K562 (cell line): Measurements from ENCODE around the gene SHC1. TPM values are rescaled to one million over a fixed set of nuclear protein-coding genes. Genes with fewer than 3 reads are reported as not detected.
A peak's percentile ranks its signal among the peaks of the same experiment; 100 is the strongest.

Experiments
- ATAC-seq: fragments of 200-7000 bp; cut with Tn5 transposase; 3 replicates; pipeline ENCODE4 v1.9.1; 2020; ENCODE audit warnings: moderate library complexity
- BruUV-seq: library from RNA; stranded (reverse); fragments of 400-500 nt; replicated peaks from 2 replicates; lab custom pipeline; 2021; lab: Mats Ljungman, UMichigan
- CTCF ChIA-PET: fragments of 300-600 bp; formaldehyde crosslinking; extraction: SDS; loops from one replicate; lab custom pipeline; 2021; ENCODE audit warnings: low intra/inter-chr PET ratio; lab: Yijun Ruan, JAX
- POLR2A ChIA-PET: fragments of 300-600, 350-650 bp; sonication (Branson Sonifier 250); formaldehyde crosslinking; extraction: SDS; loops from one replicate; lab custom pipeline; 2021; ENCODE audit warnings: antibody characterized with exemption, inconsistent platforms; lab: Yijun Ruan, JAX
- DNase-seq, 4 experiments: peaks; one replicate each; pipeline versions ENCODE4 v3.0.0 to v3.0.0-alpha.2; 2011 to 2018; ENCODE audit warnings: low spot score in 3 of 4, mixed read lengths in 3 of 4; ENCODE audit errors: extremely low read depth in 1 of 4
- FAIRE-seq: peaks from 2 replicates; lab custom pipeline; 2011; peaks lifted over from hg19 to GRCh38; lab: Jason Lieb, UNC
- H2AFZ ChIP-seq: 2 replicates; pipeline ENCODE4 v1.6.0; 2011; ENCODE audit warnings: low read depth, low read length, control low read depth, inconsistent platforms
- H3K27ac ChIP-seq: fragments of 200-600 bp; 3 replicates; pipeline ENCODE4 v1.8.0; 2011; ENCODE audit warnings: low read depth, mild to moderate bottlenecking, control low read depth, inconsistent platforms, low read length, moderate library complexity, mixed read lengths; ENCODE audit errors: extremely low read depth
- H3K27me3 ChIP-seq, 2 experiments: fragments of 300-600 bp in 1 of 2; 2 replicates in 1 of 2; 3 replicates in 1 of 2; pipeline versions ENCODE4 v1.6.0 to v1.8.0; 2011; ENCODE audit warnings: inconsistent platforms in 2 of 2, low read length in 2 of 2, mild to moderate bottlenecking in 1 of 2, mixed read lengths in 1 of 2, moderate library complexity in 1 of 2; ENCODE audit not compliant: control insufficient read depth in 2 of 2, insufficient read depth in 2 of 2
- H3K36me3 ChIP-seq: fragments of 300-600 bp; 3 replicates; pipeline ENCODE4 v1.8.0; 2011; ENCODE audit warnings: mild to moderate bottlenecking, low read length, inconsistent platforms; ENCODE audit not compliant: control insufficient read depth, insufficient read depth
- H3K4me1 ChIP-seq, 2 experiments: fragments of 200-600 bp in 1 of 2; replicated peaks in 1 of 2; 2 replicates in 1 of 2; 3 replicates in 1 of 2; pipeline versions ENCODE4 v1.5.1 to v1.8.0; 2011; ENCODE audit warnings: inconsistent platforms in 2 of 2, low read length in 2 of 2, mild to moderate bottlenecking in 1 of 2, mixed read lengths in 1 of 2, moderate library complexity in 1 of 2; ENCODE audit not compliant: control insufficient read depth in 2 of 2, insufficient read depth in 2 of 2
- H3K4me2 ChIP-seq: 2 replicates; pipeline ENCODE4 v1.6.1; 2011; ENCODE audit warnings: low read length, control low read depth, inconsistent platforms, mixed read lengths; ENCODE audit not compliant: insufficient read depth
- H3K4me3 ChIP-seq: fragments of 200-600 bp; sonication (generic), shearing (Covaris generic); 2 replicates; pipeline ENCODE4 v1.5.1; 2016; ENCODE audit warnings: control low read depth, inconsistent platforms
- H3K79me2 ChIP-seq: fragments of 200-600 bp; 3 replicates; pipeline ENCODE4 v1.8.0; 2011; ENCODE audit warnings: low read length, inconsistent platforms; ENCODE audit not compliant: control insufficient read depth, insufficient read depth
- H3K9ac ChIP-seq, 2 experiments: 2 replicates each; pipeline versions ENCODE4 v1.6.0 to v1.6.1; 2011; ENCODE audit warnings: low read depth in 2 of 2, low read length in 2 of 2, control low read depth in 1 of 2, inconsistent platforms in 1 of 2, mild to moderate bottlenecking in 1 of 2, mixed read lengths in 1 of 2; ENCODE audit not compliant: insufficient read depth in 1 of 2
- H3K9me1 ChIP-seq: one replicate; pipeline ENCODE4 v1.6.0; 2011; ENCODE audit warnings: inconsistent platforms, mild to moderate bottlenecking, low read length, moderate library complexity; ENCODE audit not compliant: control insufficient read depth, insufficient read depth
- H3K9me3 ChIP-seq: replicated peaks from 2 replicates; pipeline ENCODE4 v1.5.1; 2011; ENCODE audit warnings: low read depth, low read length, inconsistent platforms; ENCODE audit not compliant: control insufficient read depth, insufficient read depth
- H4K20me1 ChIP-seq: replicated peaks from 2 replicates; pipeline ENCODE4 v1.6.1; 2011; ENCODE audit warnings: low read length, inconsistent platforms, mixed read lengths; ENCODE audit not compliant: control insufficient read depth, insufficient read depth
- ATF3 ChIP-seq, 2 experiments: fragments of 450-650 bp in 1 of 2; sonication (generic) in 1 of 2; formaldehyde crosslinking in 1 of 2; IDR thresholded peaks in 1 of 2; conservative IDR thresholded peaks in 1 of 2; 2 replicates each; pipeline versions ENCODE4 v1.6.1 to v1.8.1; 2016 to 2023; ENCODE audit warnings: mild to moderate bottlenecking in 2 of 2, moderate library complexity in 2 of 2, inconsistent platforms in 1 of 2, missing genetic modification reagents in 1 of 2
- ATF6 ChIP-seq: sonication (generic); formaldehyde crosslinking; IDR thresholded peaks from 2 replicates; pipeline ENCODE4 v1.4.0; 2020; ENCODE audit warnings: mild to moderate bottlenecking, missing genetic modification reagents
- C11orf30 ChIP-seq: fragments of 450-650 bp; IDR thresholded peaks from 2 replicates; pipeline ENCODE4 v1.6.1; 2016; ENCODE audit warnings: low read depth, mild to moderate bottlenecking
- CAMTA2 ChIP-seq: fragments of 250-450 bp; sonication (Bioruptor Pico); conservative IDR thresholded peaks from 2 replicates; pipeline ENCODE4 v1.5.1; 2022
- NFIX ChIP-seq: fragments of 250-450 bp; sonication (Bioruptor Pico); IDR thresholded peaks from 2 replicates; pipeline ENCODE4 v1.4.0; 2020; ENCODE audit warnings: low read depth, mild to moderate bottlenecking, moderate library complexity
- POLR2AphosphoS5 ChIP-seq: IDR thresholded peaks from 2 replicates; pipeline ENCODE4 v1.6.1; 2011; ENCODE audit warnings: mild to moderate bottlenecking, low read depth, low read length, moderate library complexity; ENCODE audit not compliant: control insufficient read depth, insufficient read depth
- POLR2G ChIP-seq: fragments of 200-400 bp; formaldehyde crosslinking; IDR thresholded peaks from 2 replicates; pipeline ENCODE4 v1.6.1; 2017; ENCODE audit warnings: low read depth, mild to moderate bottlenecking, antibody characterized with exemption, low read length, moderate library complexity
- RB1 ChIP-seq: fragments of 450-650 bp; IDR thresholded peaks from 2 replicates; pipeline ENCODE4 v1.6.1; 2017; ENCODE audit warnings: low read depth, mild to moderate bottlenecking
- TAL1 ChIP-seq: fragments of 450-650 bp; IDR thresholded peaks from 2 replicates; pipeline ENCODE4 v1.6.1; 2016; ENCODE audit warnings: mild to moderate bottlenecking
- TBL1XR1 ChIP-seq, 2 experiments: IDR thresholded peaks; 2 replicates each; pipeline ENCODE4 v1.6.1; 2012; ENCODE audit warnings: improper control_type of control experiment in 2 of 2, low read length in 2 of 2, mild to moderate bottlenecking in 1 of 2
- TFAM ChIP-seq: fragments of 250-450 bp; sonication (Bioruptor Pico); conservative IDR thresholded peaks from 2 replicates; pipeline ENCODE4 v1.5.0; 2021; ENCODE audit warnings: mild to moderate bottlenecking, moderate library complexity
- ZBTB8A ChIP-seq: fragments of 450-650 bp; IDR thresholded peaks from 2 replicates; pipeline ENCODE4 v1.6.1; 2018; ENCODE audit warnings: mild to moderate bottlenecking, moderate library complexity; ENCODE audit not compliant: partially characterized antibody
- ZNF143 ChIP-seq: sonication (generic); formaldehyde crosslinking; IDR thresholded peaks from 2 replicates; pipeline ENCODE4 v1.9.0; 2022; ENCODE audit warnings: mild to moderate bottlenecking, missing genetic modification reagents
- ZNF41 ChIP-seq: fragments of 250-450 bp; sonication (Bioruptor Pico); conservative IDR thresholded peaks from 2 replicates; pipeline ENCODE4 v1.4.0; 2020; ENCODE audit warnings: mild to moderate bottlenecking
- ZNF507 ChIP-seq: conservative IDR thresholded peaks from 2 replicates; pipeline ENCODE4 v1.6.1; 2017; ENCODE audit warnings: missing genetic modification characterization, missing compliant biosample characterization
- ZNF655 ChIP-seq: fragments of 250-450 bp; sonication (Bioruptor Pico); IDR thresholded peaks from 2 replicates; pipeline ENCODE4 v1.5.0; 2021
- WGBS: fragments of 100-300 bp; shearing (Covaris generic); methylation state at CpG from one replicate; pipeline ENCODE4 v1.1.6; 2016; ENCODE audit warnings: low coverage, mixed read lengths; ENCODE audit not compliant: insufficient coverage; ENCODE audit errors: missing lambda C conversion rate; 5-methylcytosine and 5-hydroxymethylcytosine counted together
- in situ Hi-C: fragments of 300-500 bp; cut with MboI; formaldehyde crosslinking; loops from 4 replicates; pipeline ENCODE4 v1.15.0; 2018; ENCODE audit warnings: inconsistent platforms, mixed read lengths
- intact Hi-C: fragments of 100-400 bp; cut with micrococcal nuclease; formaldehyde crosslinking; loops from 2 replicates; pipeline ENCODE4 v1.14.2; 2022
- polyA plus RNA-seq, 8 experiments: library from polyadenylated mRNA; depleted of rRNA in 4 of 8; stranded (reverse) in 5 of 8; unstranded in 3 of 8; fragments of >200 nt; fragmentation: Nextera tagmentation in 2 of 8; fragmentation: Illumina TruSeq in 1 of 8; extraction: Ambion mirVana in 2 of 8; extraction: Trizol in 1 of 8; gene quantifications; 2 replicates each; pipeline versions ENCODE4 v1.2.1 to v1.2.3, GENCODE V29; 2011 to 2014; ENCODE audit warnings: inconsistent platforms in 1 of 8, missing spikeins in 1 of 8
- total RNA-seq, 7 experiments: library from RNA; depleted of rRNA in 6 of 7; stranded (reverse); fragments of >200 nt in 6 of 7; fragmentation: Illumina TruSeq in 2 of 7; extraction: Trizol in 2 of 7; gene quantifications; 2 replicates each; pipeline versions ENCODE4 v1.2.1 to v1.2.3, GENCODE V29; 2011 to 2021; ENCODE audit warnings: low replicate concordance in 1 of 7

The SHC1 gene
- total and polyA plus RNA-seq, 9 of the 15 experiments (the other 6 are each of a cell fraction or from before 2014, with no cell fraction given) = 4.1 to 113 (median 51.9) TPM

GRCh38 chr1:154992721-154993571 is 22.4 kb upstream of the SHC1 start:
- no peaks in the 10 kb centered on the region for H3K9me3 ChIP-seq
- peak overlapping the region in 1 of 2 experiments; percentile 78; a peak in 3 of 4 replicates for H3K9ac ChIP-seq
- H3K4me1 ChIP-seq = peaks cover 35 to 40% of the 10 kb centered on the region in 2 experiments
- H3K79me2 ChIP-seq = peaks cover 18% of the 10 kb centered on the region
- ChIA-PET CTCF (no interaction called here), POLR2A (interaction anchor here (0.6 to 8.2 kb wide), 15 partner anchors 9 to 166 kb away, joined by 3 to 80 read pairs (median 5); partner anchors contain the start of genes CKS1B, FLAD1, PBXIP1 and PMVK)
- peak; percentile 67 for FAIRE-seq
- WGBS = 48% methylated on average over 14 of the region's 14 CpGs
- intact Hi-C loops (no loop called here), in situ Hi-C loops (no loop called here)
- H3K4me2 ChIP-seq = peak overlapping the region; percentile 47
- peak; percentile 85 for ATAC-seq
- H3K9me1 ChIP-seq = peaks cover 6% of the 10 kb centered on the region
- H3K4me3 ChIP-seq = no peak overlapping the region
- peaks cover 36% of the 10 kb centered on the region for H3K36me3 ChIP-seq
- no peaks in the 10 kb centered on the region; the same call in 1 of the 2 replicates for H4K20me1 ChIP-seq
- no TSS peak for BruUV-seq
- H2AFZ ChIP-seq = no peak overlapping the region
- peak; percentile 63 to 88 (median 72) for DNase-seq
- no peaks in the 10 kb centered on the region for H3K27me3 ChIP-seq
- H3K27ac ChIP-seq = peak overlapping the region; percentile 73; the same call in 2 of the 3 replicates
- TF ChIP-seq NFIX (CRISPR knock-in tag) (no peak), TBL1XR1 (IDR thresholded peaks at IDR 0.05; ENCODE audit: low read length in 2 of 2) (0 out of 4 replicates have a peak, but pooled peaks of 1 of the 2 experiments have one; percentile 28), ATF3 (IDR thresholded peaks at IDR 0.05) (0 out of 2 replicates have a peak, but pooled peaks have one; percentile 29), ATF3 (CRISPR knock-in tag; conservative IDR thresholded peaks at IDR 0.05) (no peak), ZNF655 (no peak), ZNF143 (CRISPR knock-in tag) (no peak), TAL1 (no peak), ATF6 (CRISPR knock-in tag) (no peak), ZBTB8A (no peak), ZNF507 (tag) (no peak), CAMTA2 (CRISPR knock-in tag) (no peak), TFAM (CRISPR knock-in tag) (no peak), ZNF41 (CRISPR knock-in tag) (no peak), RB1 (no peak), POLR2AphosphoS5 (peak; percentile 47; the same call in 1 of the 2 replicates), C11orf30 (peak; percentile 40), POLR2G (peak; percentile 44)
